ENCODE results near the gene ATRN. TPM values are rescaled to one million over a fixed set of nuclear protein-coding genes. Genes with fewer than 3 reads are reported as not detected.
"Not testable (repeated sequence)": the region's sequence is repeated elsewhere in the genome, so short reads cannot be mapped to it uniquely, and the experiment has no call there.

The ATRN gene
- total RNA-seq, 2 experiments from 2014 or later = 0.09 to 4.5 TPM

DNA sequence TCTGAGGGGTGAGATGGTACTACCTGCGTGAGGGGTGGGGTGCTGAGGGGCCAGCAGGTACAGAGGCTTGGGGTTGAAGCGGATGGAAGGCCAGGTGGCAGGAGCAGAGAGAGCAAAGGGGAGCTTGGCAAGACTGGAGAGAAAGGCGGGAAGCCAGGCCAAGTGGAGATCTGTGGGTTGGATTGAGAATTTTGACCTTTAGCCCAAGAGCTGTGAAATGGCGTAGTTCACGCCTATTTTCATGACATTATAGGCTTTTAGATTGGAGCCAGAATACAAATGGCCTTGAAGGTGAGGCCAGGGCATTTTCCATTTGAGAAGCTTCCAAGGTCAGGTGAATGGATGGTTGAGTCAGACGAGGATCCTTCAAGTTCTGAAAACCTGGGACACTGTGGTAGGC, 2.5 kb downstream of the ATRN start:
- H2AFZ ChIP-seq (ENCODE audit: low read length) = no peak overlapping the region
- no peaks in the 10 kb centered on the region for H3K9me2 ChIP-seq (ENCODE audit: insufficient read depth, low read length)
- H3K36me3 ChIP-seq (ENCODE audit: insufficient read depth, low read length) = no peaks in the 10 kb centered on the region
- ChIA-PET CTCF (ENCODE audit: unreplicated experiment) (no interaction called here), POLR2A (interaction anchor here (0.5 to 1.6 kb wide), 2 partner anchors 22 to 339 kb away, joined by 3 read pairs; no protein-coding TSS in a partner anchor)
- intact Hi-C loops (cut with micrococcal nuclease; ENCODE audit: unreplicated experiment) = no loop called here
- H3K27ac ChIP-seq (ENCODE audit: low read depth, low read length, poor library complexity, severe bottlenecking) = no peak overlapping the region
- H4K20me1 ChIP-seq (ENCODE audit: insufficient read depth, low read length) = no peaks in the 10 kb centered on the region
- DNase-seq (ENCODE audit: low spot score) = no peak
- H3K79me2 ChIP-seq (ENCODE audit: insufficient read depth, low read depth, low read length) = no peaks in the 10 kb centered on the region
- H3K4me1 ChIP-seq (ENCODE audit: insufficient read depth, low read length, poor library complexity, severe bottlenecking) = no peaks in the 10 kb centered on the region
- no peak overlapping the region for H3K4me3 ChIP-seq (ENCODE audit: low read depth, low read length, poor library complexity, severe bottlenecking)
- H3K4me2 ChIP-seq (ENCODE audit: low read length) = no peak overlapping the region
- no peaks in the 10 kb centered on the region for H3K9me3 ChIP-seq (ENCODE audit: low read length)
- BruUV-seq (replicated peaks) = no TSS peak
- no peak for TF ChIP-seq EZH2phosphoT487 (IDR thresholded peaks at IDR 0.05; ENCODE audit: borderline replicate concordance, low read depth, low read length)

DNA sequence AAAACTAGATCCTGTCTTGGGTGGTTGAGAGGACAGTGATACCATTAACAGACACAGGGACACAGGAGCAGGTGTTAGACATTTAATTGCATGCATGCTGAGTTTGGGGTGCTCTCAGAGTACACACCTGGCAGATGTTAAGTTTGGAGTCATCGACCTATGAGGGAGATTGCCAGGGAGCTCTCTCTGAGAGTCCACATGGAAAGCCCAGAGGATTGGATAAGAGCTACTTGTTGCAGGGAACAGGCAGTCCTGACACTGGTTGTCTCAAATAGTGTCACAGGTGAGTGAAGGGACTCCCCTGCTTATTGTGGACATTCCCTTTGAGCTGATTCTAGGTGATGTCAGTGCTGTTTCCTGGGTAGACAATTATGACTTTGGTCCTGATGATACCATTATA, 3.1 kb downstream of the ATRN start:
- no peaks in the 10 kb centered on the region for H3K36me3 ChIP-seq (ENCODE audit: insufficient read depth, low read length)
- no peak overlapping the region for H2AFZ ChIP-seq (ENCODE audit: low read length)
- H3K4me3 ChIP-seq (ENCODE audit: low read depth, low read length, poor library complexity, severe bottlenecking) = no peak overlapping the region
- ChIA-PET CTCF (ENCODE audit: unreplicated experiment) (no interaction called here), POLR2A (interaction anchor here (1.6 kb wide), 1 partner anchor 21 kb away, joined by 3 read pairs; no protein-coding TSS in a partner anchor)
- TF ChIP-seq, protein P1, sequence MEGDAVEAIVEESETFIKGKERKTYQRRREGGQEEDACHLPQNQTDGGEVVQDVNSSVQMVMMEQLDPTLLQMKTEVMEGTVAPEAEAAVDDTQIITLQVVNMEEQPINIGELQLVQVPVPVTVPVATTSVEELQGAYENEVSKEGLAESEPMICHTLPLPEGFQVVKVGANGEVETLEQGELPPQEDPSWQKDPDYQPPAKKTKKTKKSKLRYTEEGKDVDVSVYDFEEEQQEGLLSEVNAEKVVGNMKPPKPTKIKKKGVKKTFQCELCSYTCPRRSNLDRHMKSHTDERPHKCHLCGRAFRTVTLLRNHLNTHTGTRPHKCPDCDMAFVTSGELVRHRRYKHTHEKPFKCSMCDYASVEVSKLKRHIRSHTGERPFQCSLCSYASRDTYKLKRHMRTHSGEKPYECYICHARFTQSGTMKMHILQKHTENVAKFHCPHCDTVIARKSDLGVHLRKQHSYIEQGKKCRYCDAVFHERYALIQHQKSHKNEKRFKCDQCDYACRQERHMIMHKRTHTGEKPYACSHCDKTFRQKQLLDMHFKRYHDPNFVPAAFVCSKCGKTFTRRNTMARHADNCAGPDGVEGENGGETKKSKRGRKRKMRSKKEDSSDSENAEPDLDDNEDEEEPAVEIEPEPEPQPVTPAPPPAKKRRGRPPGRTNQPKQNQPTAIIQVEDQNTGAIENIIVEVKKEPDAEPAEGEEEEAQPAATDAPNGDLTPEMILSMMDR (conservative IDR thresholded peaks at IDR 0.05; ENCODE audit: low read length) = no peak
- TF ChIP-seq EZH2phosphoT487 (IDR thresholded peaks at IDR 0.05; ENCODE audit: borderline replicate concordance, low read depth, low read length) = no peak
- no peaks in the 10 kb centered on the region for H3K9me3 ChIP-seq (ENCODE audit: low read length)
- no peak overlapping the region for H3K27ac ChIP-seq (ENCODE audit: low read depth, low read length, poor library complexity, severe bottlenecking)
- BruUV-seq (replicated peaks) = no TSS peak
- no peaks in the 10 kb centered on the region for H3K4me1 ChIP-seq (ENCODE audit: insufficient read depth, low read length, poor library complexity, severe bottlenecking)
- H3K79me2 ChIP-seq (ENCODE audit: insufficient read depth, low read depth, low read length) = no peaks in the 10 kb centered on the region
- no peak overlapping the region for H3K4me2 ChIP-seq (ENCODE audit: low read length)
- DNase-seq (ENCODE audit: low spot score) = no peak
- intact Hi-C loops (cut with micrococcal nuclease; ENCODE audit: unreplicated experiment) = no loop called here
- no peaks in the 10 kb centered on the region for H3K9me2 ChIP-seq (ENCODE audit: insufficient read depth, low read length)
- H4K20me1 ChIP-seq (ENCODE audit: insufficient read depth, low read length) = no peaks in the 10 kb centered on the region

DNA sequence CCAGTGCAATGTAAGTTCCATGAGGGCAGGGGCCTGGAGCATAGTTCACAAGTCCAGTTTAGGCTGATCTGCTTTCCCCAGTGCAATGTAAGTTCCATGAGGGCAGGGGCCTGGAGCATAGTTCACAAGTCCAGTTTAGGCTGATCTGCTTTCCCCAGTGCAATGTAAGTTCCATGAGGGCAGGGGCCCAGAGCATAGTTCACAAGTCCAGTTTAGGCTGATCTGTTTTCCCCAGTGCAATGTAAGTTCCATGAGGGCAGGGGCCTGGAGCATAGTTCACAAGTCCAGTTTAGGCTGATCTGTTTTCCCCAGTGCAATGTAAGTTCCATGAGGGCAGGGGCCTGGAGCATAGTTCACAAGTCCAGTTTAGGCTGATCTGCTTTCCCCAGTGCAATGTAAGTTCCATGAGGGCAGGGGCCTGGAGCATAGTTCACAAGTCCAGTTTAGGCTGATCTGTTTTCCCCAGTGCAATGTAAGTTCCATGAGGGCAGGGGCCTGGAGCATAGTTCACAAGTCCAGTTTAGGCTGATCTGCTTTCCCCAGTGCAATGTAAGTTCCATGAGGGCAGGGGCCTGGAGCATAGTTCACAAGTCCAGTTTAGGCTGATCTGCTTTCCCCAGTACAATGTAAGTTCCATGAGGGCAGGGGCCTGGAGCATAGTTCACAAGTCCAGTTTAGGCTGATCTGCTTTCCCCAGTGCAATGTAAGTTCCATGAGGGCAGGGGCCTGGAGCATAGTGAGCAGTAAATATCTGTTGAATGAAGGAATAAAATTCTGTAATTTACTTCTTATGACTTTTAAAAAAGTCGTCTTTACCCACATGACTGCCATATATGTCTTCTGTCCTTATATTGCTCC, 6.4 kb downstream of the ATRN start:
- H3K79me2 ChIP-seq (ENCODE audit: insufficient read depth, low read depth, low read length); CTCF ChIA-PET (ENCODE audit: unreplicated experiment): not testable (repeated sequence)

More for the DNA sequence above, 6.4 kb downstream of the ATRN start:
- H3K27ac ChIP-seq (ENCODE audit: low read depth, low read length, poor library complexity, severe bottlenecking); intact Hi-C loops (cut with micrococcal nuclease; ENCODE audit: unreplicated experiment); H3K9me2 ChIP-seq (ENCODE audit: insufficient read depth, low read length); H4K20me1 ChIP-seq (ENCODE audit: insufficient read depth, low read length); BruUV-seq (replicated peaks); H3K9me3 ChIP-seq (ENCODE audit: low read length); H3K4me1 ChIP-seq (ENCODE audit: insufficient read depth, low read length, poor library complexity, severe bottlenecking); DNase-seq (ENCODE audit: low spot score); POLR2A ChIA-PET; H2AFZ ChIP-seq (ENCODE audit: low read length); H3K4me3 ChIP-seq (ENCODE audit: low read depth, low read length, poor library complexity, severe bottlenecking); H3K36me3 ChIP-seq (ENCODE audit: insufficient read depth, low read length); H3K4me2 ChIP-seq (ENCODE audit: low read length): not testable (repeated sequence)

All from OCI-LY7 (cell line).